Loucy (cell line): ENCODE measurements around the gene CDYL.

Experiments used
- CTCF ChIP-seq: fragments of 200-600 bp; sonication (generic); conservative IDR thresholded peaks from 2 replicates; pipeline ENCODE4 v1.5.1; 2014; ENCODE audit warnings: mild to moderate bottlenecking, antibody characterized with exemption, low read length
- EZH2phosphoT487 ChIP-seq: fragments of 200-600 bp; IDR thresholded peaks from 2 replicates; pipeline ENCODE4 v1.6.1; 2018; ENCODE audit warnings: antibody characterized with exemption, mild to moderate bottlenecking, moderate library complexity, borderline replicate concordance

- TF ChIP-seq CTCF (no peak), EZH2phosphoT487 (no peak)
Observed at GRCh38 chr6:4920914-4921410, 144.8 kb downstream of the CDYL start.
